IPS-15b (cell line): ENCODE data around the gene AUNIP.

Experiments used
- H3K27me3 ChIP-seq: one replicate; pipeline ENCODE4 v1.6.1; 2013; ENCODE audit warnings: low read length; ENCODE audit not compliant: control insufficient read depth, insufficient read depth
- H3K36me3 ChIP-seq: one replicate; pipeline ENCODE4 v1.6.1; 2013; ENCODE audit warnings: low read length; ENCODE audit not compliant: control insufficient read depth, insufficient read depth
- H3K4me1 ChIP-seq: one replicate; pipeline ENCODE4 v1.6.1; 2013; ENCODE audit warnings: mild to moderate bottlenecking, low read length; ENCODE audit not compliant: control insufficient read depth, insufficient read depth
- H3K4me3 ChIP-seq: one replicate; pipeline ENCODE4 v1.5.1; 2013; ENCODE audit warnings: low read depth, low read length
- H3K9ac ChIP-seq: one replicate; pipeline ENCODE4 v1.6.1; 2013; ENCODE audit warnings: low read depth, mild to moderate bottlenecking, low read length
- H3K9me3 ChIP-seq: one replicate; pipeline ENCODE4 v1.6.1; 2013; ENCODE audit warnings: mild to moderate bottlenecking, low read length; ENCODE audit not compliant: control insufficient read depth, insufficient read depth

Gene AUNIP

DNA sequence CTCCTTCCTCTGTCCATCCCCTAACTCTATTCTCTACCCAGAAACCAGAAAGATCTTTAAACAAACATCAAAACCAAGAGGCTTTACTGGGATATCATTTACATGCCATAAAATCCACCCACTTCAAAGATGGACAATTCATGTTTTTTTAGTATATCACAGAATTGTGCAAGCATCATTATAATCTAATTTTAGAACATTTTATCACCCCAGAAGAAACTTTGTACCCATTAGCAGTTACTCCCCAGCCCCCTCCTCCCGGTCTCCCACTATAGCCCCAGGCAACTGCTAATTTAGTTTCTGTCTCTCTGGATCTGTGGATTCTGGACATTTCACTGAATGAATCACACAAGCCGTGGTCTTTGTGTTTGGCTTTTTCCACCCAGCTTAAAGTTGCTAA, 64.0 kb downstream of the AUNIP start:
- H3K27me3 ChIP-seq, result no peaks in the 10 kb centered on the region
- H3K9ac ChIP-seq, result no peak overlapping the region
- no peaks in the 10 kb centered on the region for H3K36me3 ChIP-seq
- H3K4me3 ChIP-seq, result no peak overlapping the region
- no peaks in the 10 kb centered on the region for H3K4me1 ChIP-seq
- H3K9me3 ChIP-seq, result no peaks in the 10 kb centered on the region

DNA sequence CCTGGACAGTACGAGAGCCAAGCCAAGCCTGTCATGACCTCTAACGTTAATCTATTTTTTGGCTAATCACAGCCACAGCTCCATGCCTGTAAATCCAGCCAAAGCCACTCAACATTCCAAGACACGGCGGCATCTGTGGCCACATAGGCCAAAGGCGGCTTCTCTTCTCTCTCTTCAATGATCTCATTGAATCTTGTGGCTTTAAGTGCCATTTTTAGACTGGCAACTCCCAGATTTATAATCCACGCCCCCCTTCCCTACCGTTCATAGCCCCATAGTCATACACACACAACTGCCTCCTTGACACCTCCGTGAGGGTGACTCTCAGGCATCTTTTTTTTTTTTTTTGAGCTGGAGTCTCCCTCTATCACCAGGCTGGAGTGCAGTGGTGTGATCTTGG, 64.9 kb downstream of the AUNIP start:
- Histone ChIP-seq H3K9me3 (no peaks in the 10 kb centered on the region), H3K27me3 (no peaks in the 10 kb centered on the region), H3K4me1 (no peaks in the 10 kb centered on the region), H3K9ac (no peak overlapping the region), H3K4me3 (no peak overlapping the region), H3K36me3 (no peaks in the 10 kb centered on the region)

DNA sequence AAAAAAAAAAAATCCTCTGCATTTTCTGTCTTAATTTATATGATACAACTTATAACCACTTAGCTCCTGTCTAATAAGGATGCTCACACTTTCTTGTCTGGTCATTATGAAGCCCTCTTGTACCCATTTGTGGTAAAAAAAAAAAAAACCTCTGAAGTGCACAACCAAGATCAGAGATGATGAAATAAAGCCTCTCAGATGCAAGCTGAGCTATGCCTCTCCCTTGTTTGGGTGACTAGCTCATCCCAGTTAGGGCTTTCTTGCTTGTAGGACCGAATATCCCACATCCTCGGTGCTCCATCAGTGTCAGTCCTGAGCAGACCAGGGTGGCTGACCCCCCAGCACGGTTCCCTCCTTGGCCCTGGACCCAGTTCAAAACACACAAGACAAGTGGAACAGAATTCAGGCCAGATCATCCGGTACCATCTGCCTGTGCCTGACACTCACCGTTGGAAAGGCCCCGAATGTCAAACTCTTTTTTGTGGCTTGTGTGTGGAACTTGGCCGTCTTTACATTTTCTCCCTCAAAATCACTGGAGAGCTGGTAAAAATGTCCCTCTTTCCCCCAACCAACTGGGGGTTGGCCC, 65.6 kb downstream of the AUNIP start:
- H3K4me3 ChIP-seq, result no peak overlapping the region
- H3K36me3 ChIP-seq, result no peaks in the 10 kb centered on the region
- H3K4me1 ChIP-seq, result no peaks in the 10 kb centered on the region
- H3K27me3 ChIP-seq, result no peaks in the 10 kb centered on the region
- H3K9ac ChIP-seq, result no peak overlapping the region
- H3K9me3 ChIP-seq, result no peaks in the 10 kb centered on the region

DNA sequence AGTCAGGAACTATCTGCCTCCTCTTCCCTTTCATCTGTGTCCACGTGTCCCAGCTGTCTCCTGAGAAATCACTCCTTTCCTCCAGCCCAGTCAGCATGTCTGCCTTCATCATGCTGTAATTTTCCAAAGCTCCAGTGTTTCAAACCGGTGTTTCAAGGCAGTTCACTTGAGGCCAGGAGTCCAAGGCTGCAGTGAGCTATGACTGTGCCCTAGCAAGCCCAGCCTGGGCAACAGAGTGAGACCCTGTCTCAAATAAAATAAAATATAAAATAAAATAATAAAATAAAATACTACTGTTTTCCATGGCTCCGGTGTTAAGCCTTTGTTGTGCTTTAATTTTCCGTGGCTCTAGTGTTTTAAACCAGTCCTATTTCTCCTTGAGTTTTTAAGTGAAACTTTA, 67.1 kb downstream of the AUNIP start:
- H3K4me3 ChIP-seq, result no peak overlapping the region
- H3K9me3 ChIP-seq, result no peaks in the 10 kb centered on the region
- no peaks in the 10 kb centered on the region for H3K36me3 ChIP-seq
- no peak overlapping the region for H3K9ac ChIP-seq
- H3K27me3 ChIP-seq, result no peaks in the 10 kb centered on the region
- H3K4me1 ChIP-seq, result no peaks in the 10 kb centered on the region

DNA sequence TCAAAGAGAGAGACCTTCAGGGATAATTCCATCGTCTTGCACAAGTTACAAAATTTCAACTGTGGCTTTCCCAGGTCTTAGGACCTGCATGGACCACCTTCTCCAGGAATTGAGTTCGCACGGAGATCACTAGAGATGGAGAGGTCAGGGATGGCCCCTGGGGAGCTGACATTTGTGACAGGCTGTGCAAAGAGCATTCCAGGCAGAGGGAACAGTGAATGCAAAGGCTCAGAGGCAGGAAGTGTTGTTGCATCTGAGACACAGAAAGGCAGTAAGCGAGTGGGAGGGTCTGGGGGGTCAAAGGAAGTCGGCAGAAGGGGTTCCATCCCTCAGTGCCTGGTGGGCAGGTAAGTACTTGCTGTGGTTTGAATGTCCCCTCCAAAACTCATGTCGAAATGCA, 68.8 kb downstream of the AUNIP start:
- Histone ChIP-seq H3K9ac (no peak overlapping the region), H3K4me3 (no peak overlapping the region), H3K36me3 (no peaks in the 10 kb centered on the region), H3K4me1 (no peaks in the 10 kb centered on the region), H3K27me3 (no peaks in the 10 kb centered on the region), H3K9me3 (no peaks in the 10 kb centered on the region)

DNA sequence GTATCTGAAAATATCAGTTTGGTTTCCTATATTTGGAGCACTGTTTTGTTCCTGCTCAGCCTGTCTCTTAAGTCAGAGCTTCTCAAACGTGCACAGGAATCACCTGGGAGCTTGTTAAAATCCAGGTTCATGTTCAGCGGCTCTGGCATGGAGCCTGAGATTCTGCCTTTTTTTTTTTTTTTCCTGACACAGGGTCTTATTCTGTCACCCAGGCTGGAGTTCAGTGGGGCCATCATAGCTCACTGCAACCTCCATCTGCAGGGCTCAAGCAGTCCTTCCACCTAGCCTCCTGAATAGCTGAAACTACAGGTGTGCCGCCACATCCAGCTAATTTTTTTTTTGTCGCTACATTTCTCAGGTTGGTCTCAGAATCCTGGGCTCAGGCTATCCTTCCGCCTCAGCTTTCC, 71.5 kb downstream of the AUNIP start:
- H3K4me1 ChIP-seq, result no peaks in the 10 kb centered on the region
- no peaks in the 10 kb centered on the region for H3K27me3 ChIP-seq
- H3K9me3 ChIP-seq, result no peaks in the 10 kb centered on the region
- H3K4me3 ChIP-seq, result no peak overlapping the region
- no peaks in the 10 kb centered on the region for H3K36me3 ChIP-seq
- no peak overlapping the region for H3K9ac ChIP-seq

DNA sequence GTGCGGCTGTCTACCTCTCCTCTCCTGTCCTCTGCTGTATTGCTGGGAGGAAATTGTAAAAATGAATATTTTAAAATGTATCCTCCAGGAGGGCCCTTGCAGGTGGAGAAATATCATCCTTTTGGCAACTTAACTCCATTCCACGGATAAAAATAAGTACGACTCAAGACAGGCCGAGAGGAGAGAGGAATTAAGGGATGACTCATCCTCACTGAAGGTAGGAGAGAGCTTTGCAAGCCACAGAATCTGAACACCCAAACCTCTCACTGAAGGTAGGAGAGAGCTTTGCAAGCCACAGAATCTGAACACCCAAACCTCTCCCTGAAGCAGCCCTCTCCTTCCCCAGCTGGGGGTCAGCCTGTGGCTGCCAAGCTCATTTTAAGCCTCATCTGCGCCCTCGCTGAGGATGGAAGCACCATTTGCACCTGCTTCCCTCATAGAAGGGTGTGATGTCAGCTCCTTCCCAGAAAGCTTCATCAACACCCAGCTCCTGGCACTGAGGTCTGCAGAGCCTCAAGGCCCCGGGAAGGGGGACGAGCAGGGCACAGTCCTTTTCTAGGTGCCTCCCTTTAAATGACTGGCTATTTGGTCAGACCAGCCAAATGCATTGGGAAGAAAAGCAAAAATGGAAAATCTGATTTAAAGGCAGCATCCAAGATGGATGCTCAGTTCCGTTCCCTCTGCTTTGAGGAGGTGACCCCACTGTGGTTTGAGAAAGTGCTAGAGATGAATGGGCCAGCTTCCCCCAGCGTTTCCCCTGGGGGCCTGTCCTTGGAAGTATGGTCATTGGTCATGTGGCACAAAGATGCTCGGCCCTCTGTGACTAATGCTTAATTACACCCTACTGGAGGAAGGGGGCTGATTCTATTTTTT, 72.1 kb downstream of the AUNIP start:
- Histone ChIP-seq H3K36me3 (no peaks in the 10 kb centered on the region), H3K27me3 (no peaks in the 10 kb centered on the region), H3K9ac (no peak overlapping the region), H3K9me3 (no peaks in the 10 kb centered on the region), H3K4me3 (no peak overlapping the region), H3K4me1 (no peaks in the 10 kb centered on the region)

DNA sequence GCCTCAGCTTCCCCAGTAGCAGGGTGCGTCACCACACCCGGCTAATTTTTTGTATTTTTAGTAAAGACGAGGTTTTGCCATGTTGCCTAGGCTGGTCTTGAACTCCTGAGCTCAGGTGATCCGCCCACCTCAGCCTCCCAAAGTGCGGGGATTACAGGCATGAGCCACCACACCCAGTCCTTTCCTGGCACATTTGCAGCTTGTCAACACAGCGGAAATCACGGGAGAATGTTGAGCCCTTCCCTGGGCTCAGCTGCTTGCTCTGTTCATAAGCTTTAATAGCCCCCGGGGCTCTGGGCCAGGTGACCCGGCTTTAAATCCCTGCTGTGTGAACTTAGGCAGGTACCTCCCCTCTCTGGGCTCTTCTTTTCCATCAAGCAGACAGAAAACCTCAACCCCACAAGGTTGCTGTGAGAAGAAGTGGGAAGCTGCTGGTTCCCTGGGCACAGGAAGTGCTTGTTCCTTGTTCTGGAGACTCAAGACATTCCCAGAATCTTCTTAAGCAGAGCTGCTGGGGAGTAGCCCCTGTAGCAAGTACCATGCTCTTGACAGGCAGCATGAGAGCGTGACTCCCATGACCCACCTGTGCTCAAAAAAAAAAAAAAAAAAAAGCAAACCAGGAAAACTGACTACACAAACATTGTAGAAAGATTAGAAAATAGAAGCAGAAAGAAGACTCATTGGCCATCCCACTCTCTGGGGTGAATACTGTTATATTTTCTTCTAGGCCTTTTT, 73.8 kb downstream of the AUNIP start:
- Histone ChIP-seq H3K9ac (no peak overlapping the region), H3K9me3 (no peaks in the 10 kb centered on the region), H3K4me3 (no peak overlapping the region), H3K4me1 (peaks cover 7% of the 10 kb centered on the region), H3K36me3 (no peaks in the 10 kb centered on the region), H3K27me3 (no peaks in the 10 kb centered on the region)

DNA sequence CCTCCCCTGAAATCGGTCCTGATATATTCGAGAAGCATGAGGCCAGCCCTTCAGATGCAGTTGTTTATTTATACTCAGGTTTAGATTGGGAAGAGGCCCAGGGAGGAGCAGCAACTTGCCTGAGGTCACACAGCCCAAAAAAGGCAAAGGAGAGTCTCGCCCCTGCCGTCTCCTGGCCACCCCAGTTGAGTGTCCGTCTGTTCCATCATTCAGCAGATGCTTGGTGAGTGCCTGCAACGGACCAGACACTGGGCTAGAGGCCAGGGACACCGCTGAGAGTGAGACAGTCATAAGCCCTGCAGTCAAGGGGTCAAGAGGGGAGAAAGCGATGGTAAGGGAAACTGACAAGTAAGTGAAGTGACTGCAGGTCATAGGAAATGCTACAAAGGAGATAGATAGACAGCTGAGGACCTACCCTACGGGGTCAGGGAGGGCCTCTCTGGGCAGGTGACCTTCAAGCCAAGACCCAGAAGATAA, 74.6 kb downstream of the AUNIP start:
- H3K27me3 ChIP-seq, result no peaks in the 10 kb centered on the region
- no peaks in the 10 kb centered on the region for H3K36me3 ChIP-seq
- no peaks in the 10 kb centered on the region for H3K9me3 ChIP-seq
- H3K4me3 ChIP-seq, result no peak overlapping the region
- peaks cover 16% of the 10 kb centered on the region for H3K4me1 ChIP-seq
- H3K9ac ChIP-seq, result no peak overlapping the region
